H9 (cell line): Measurements from ENCODE around the gene SIK2. TPM values are rescaled to one million over a fixed set of nuclear protein-coding genes. Genes with fewer than 3 reads are reported as not detected.

ENCODE experiments used
- DNase-seq: peaks from one replicate; pipeline ENCODE4 v3.0.0-alpha.2; 2017
- H2AFZ ChIP-seq: one replicate; pipeline ENCODE4 v1.6.1; 2013; ENCODE audit warnings: mild to moderate bottlenecking, low read length, control low read depth, moderate library complexity
- H2AK5ac ChIP-seq: 2 replicates; pipeline ENCODE4 v1.6.1; 2013; ENCODE audit warnings: low read length, control low read depth, mixed read lengths; ENCODE audit not compliant: insufficient read length
- H2BK120ac ChIP-seq: one replicate; pipeline ENCODE4 v1.6.1; 2013; ENCODE audit warnings: low read depth, mild to moderate bottlenecking, low read length, control low read depth, inconsistent platforms; ENCODE audit not compliant: poor library complexity, severe bottlenecking
- H2BK12ac ChIP-seq: 2 replicates; pipeline ENCODE4 v1.6.1; 2013; ENCODE audit warnings: low read length, control low read depth, mixed read lengths, low read depth; ENCODE audit not compliant: insufficient read length
- H2BK15ac ChIP-seq: 2 replicates; pipeline ENCODE4 v1.6.1; 2013; ENCODE audit warnings: low read depth, low read length, control low read depth
- H2BK20ac ChIP-seq: one replicate; pipeline ENCODE4 v1.6.1; 2013; ENCODE audit warnings: low read depth, mild to moderate bottlenecking, low read length, control low read depth, inconsistent platforms; ENCODE audit not compliant: poor library complexity, severe bottlenecking
- H2BK5ac ChIP-seq: 2 replicates; pipeline ENCODE4 v1.6.1; 2013; ENCODE audit warnings: low read length, control low read depth, mixed read lengths; ENCODE audit not compliant: insufficient read length
- H3K14ac ChIP-seq: 2 replicates; pipeline ENCODE4 v1.6.1; 2013; ENCODE audit warnings: low read length, control low read depth; ENCODE audit not compliant: insufficient read depth
- H3K18ac ChIP-seq: 2 replicates; pipeline ENCODE4 v1.6.1; 2013; ENCODE audit warnings: low read depth, mild to moderate bottlenecking, mixed read lengths, low read length, control low read depth; ENCODE audit not compliant: insufficient read length
- H3K23ac ChIP-seq: 2 replicates; pipeline ENCODE4 v1.6.1; 2013; ENCODE audit warnings: low read length, control low read depth, mixed read lengths, low read depth; ENCODE audit not compliant: insufficient read length
- H3K23me2 ChIP-seq: 2 replicates; pipeline ENCODE4 v1.6.1; 2013; ENCODE audit warnings: low read depth, mild to moderate bottlenecking, mixed read lengths, low read length, control low read depth; ENCODE audit not compliant: insufficient read length, poor library complexity, severe bottlenecking
- H3K27ac ChIP-seq: 2 replicates; pipeline ENCODE4 v1.5.1; 2013; ENCODE audit warnings: low read length, control low read depth, mixed read lengths, low read depth; ENCODE audit not compliant: insufficient read length
- H3K27me3 ChIP-seq: 2 replicates; pipeline ENCODE4 v1.6.1; 2013; ENCODE audit warnings: low read length, control low read depth, inconsistent platforms; ENCODE audit not compliant: insufficient read depth
- H3K4ac ChIP-seq: 2 replicates; pipeline ENCODE4 v1.6.1; 2013; ENCODE audit warnings: low read depth, mild to moderate bottlenecking, control low read depth, inconsistent platforms, low read length, moderate library complexity
- H3K4me1 ChIP-seq: 2 replicates; pipeline ENCODE4 v1.6.1; 2013; ENCODE audit warnings: low read length, control low read depth, inconsistent platforms; ENCODE audit not compliant: insufficient read depth
- H3K4me2 ChIP-seq: 2 replicates; pipeline ENCODE4 v1.6.1; 2013; ENCODE audit warnings: low read length, control low read depth, mixed read lengths; ENCODE audit not compliant: insufficient read length, insufficient read depth
- H3K56ac ChIP-seq: 2 replicates; pipeline ENCODE4 v1.6.1; 2013; ENCODE audit warnings: low read depth, mild to moderate bottlenecking, mixed read lengths, low read length, control low read depth; ENCODE audit not compliant: insufficient read length
- H3K79me1 ChIP-seq: 2 replicates; pipeline ENCODE4 v1.6.1; 2013; ENCODE audit warnings: low read depth, mild to moderate bottlenecking, moderate library complexity, low read length, control low read depth, inconsistent platforms; ENCODE audit not compliant: insufficient read depth, poor library complexity, severe bottlenecking
- H3K79me2 ChIP-seq: 2 replicates; pipeline ENCODE4 v1.6.1; 2013; ENCODE audit warnings: low read length, control low read depth, inconsistent platforms; ENCODE audit not compliant: insufficient read depth
- H3K9ac ChIP-seq: 2 replicates; pipeline ENCODE4 v1.6.1; 2013; ENCODE audit warnings: low read length, control low read depth, mixed read lengths; ENCODE audit not compliant: insufficient read length; ENCODE audit errors: extremely low read depth
- H3K9me3 ChIP-seq: one replicate; pipeline ENCODE4 v1.6.1; 2013; ENCODE audit warnings: low read depth, low read length, inconsistent platforms; ENCODE audit not compliant: control insufficient read depth
- H3T11ph ChIP-seq: one replicate; pipeline ENCODE4 v1.6.1; 2013; ENCODE audit warnings: mild to moderate bottlenecking, low read length, control low read depth, inconsistent platforms
- H4K20me1 ChIP-seq: one replicate; pipeline ENCODE4 v1.6.1; 2013; ENCODE audit not compliant: control insufficient read depth, insufficient read length, insufficient read depth
- H4K5ac ChIP-seq: 2 replicates; pipeline ENCODE4 v1.6.1; 2013; ENCODE audit warnings: low read depth, mild to moderate bottlenecking, mixed read lengths, low read length, control low read depth; ENCODE audit not compliant: insufficient read length
- H4K8ac ChIP-seq: replicated peaks from 2 replicates; pipeline ENCODE4 v1.6.1; 2013; ENCODE audit warnings: low read length, control low read depth, mixed read lengths, low read depth; ENCODE audit not compliant: insufficient read length
- H4K91ac ChIP-seq: 2 replicates; pipeline ENCODE4 v1.6.1; 2013; ENCODE audit warnings: low read depth, mild to moderate bottlenecking, moderate library complexity, mixed read lengths, low read length, control low read depth; ENCODE audit not compliant: insufficient read length
- H3K27ac Mint-ChIP-seq, 3 experiments: 2 replicates in 2 of 3; 3 replicates in 1 of 3; pipeline ENCODE4 v1.8.0; 2020 to 2021; ENCODE audit warnings: mixed read lengths in 3 of 3, mild to moderate bottlenecking in 1 of 3, moderate library complexity in 1 of 3
- H3K27me3 Mint-ChIP-seq: 2 replicates; pipeline ENCODE4 v1.8.0; 2021; ENCODE audit warnings: low read depth, mild to moderate bottlenecking, moderate library complexity, mixed read lengths
- H3K36me3 Mint-ChIP-seq, 3 experiments: 2 replicates in 2 of 3; 3 replicates in 1 of 3; pipeline ENCODE4 v1.8.0; 2020 to 2021; ENCODE audit warnings: low read depth in 3 of 3, mixed read lengths in 3 of 3; ENCODE audit not compliant: insufficient read depth in 1 of 3
- H3K4me1 Mint-ChIP-seq, 2 experiments: 2 replicates each; pipeline ENCODE4 v1.8.0; 2020; ENCODE audit warnings: mixed read lengths in 2 of 2
- H3K4me3 Mint-ChIP-seq, 2 experiments: 2 replicates in 1 of 2; 3 replicates in 1 of 2; pipeline ENCODE4 v1.8.0; 2020 to 2021; ENCODE audit warnings: mild to moderate bottlenecking in 2 of 2, mixed read lengths in 2 of 2, moderate library complexity in 1 of 2
- H3K9me3 Mint-ChIP-seq, 2 experiments: 2 replicates in 1 of 2; 3 replicates in 1 of 2; pipeline ENCODE4 v1.8.0; 2020; ENCODE audit warnings: mild to moderate bottlenecking in 2 of 2, mixed read lengths in 2 of 2, moderate library complexity in 1 of 2
- WGBS: extraction: QIAGEN DNeasy Blood & Tissue Kit; methylation state at CpG from one replicate; pipeline ENCODE4 v1.1.7; 2013; ENCODE audit warnings: missing lambda C conversion rate, low lambda C conversion rate, mixed read lengths; ENCODE audit not compliant: insufficient read length; ENCODE audit errors: extremely low coverage; 5-methylcytosine and 5-hydroxymethylcytosine counted together
- total RNA-seq: library from RNA; stranded (reverse); gene quantifications from 2 replicates; pipeline ENCODE4 v1.2.1, GENCODE V29; 2021
- TF ChIP-seq, protein P1 (sequence below): fragments of 200-600 bp; sonication (generic); conservative IDR thresholded peaks from 3 replicates; pipeline ENCODE4 v1.8.0; 2021; ENCODE audit warnings: antibody characterized with exemption, mild to moderate bottlenecking

The SIK2 gene
- total RNA-seq, 1 experiment from 2014 or later: 7.5 TPM

DNA sequence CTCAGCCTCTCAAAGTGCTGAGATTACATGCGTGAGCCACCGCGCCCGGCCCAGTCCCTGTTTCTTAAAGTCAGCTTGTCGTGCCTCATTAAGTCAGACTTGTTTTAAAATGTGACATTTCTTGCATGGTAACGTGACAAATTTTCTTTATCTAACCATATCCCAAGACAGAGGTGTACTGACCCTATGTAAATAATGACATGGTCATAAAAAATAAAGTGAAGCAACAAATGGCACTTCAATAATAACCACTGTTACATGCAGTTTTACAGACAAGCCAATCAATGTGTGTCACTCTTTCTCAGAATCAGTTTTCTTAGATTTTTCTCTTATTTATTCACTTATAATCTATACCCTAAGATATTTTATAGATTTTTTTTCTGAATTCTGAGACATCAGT is 26.5 kb upstream of the SIK2 start:
- Mint-ChIP-seq H3K4me3 (no peak overlapping the region), H3K27me3 (no peaks in the 10 kb centered on the region), H3K36me3 (no peaks in the 10 kb centered on the region), H3K4me1 (peaks cover 4 to 9% of the 10 kb centered on the region in 2 experiments), H3K27ac (no peak overlapping the region), H3K9me3 (no peaks in the 10 kb centered on the region)
- Histone ChIP-seq H3K9me3 (no peaks in the 10 kb centered on the region), H2BK120ac (no peak overlapping the region), H3K18ac (no peak overlapping the region), H4K91ac (no peak overlapping the region), H4K5ac (no peak overlapping the region), H2BK15ac (no peak overlapping the region), H4K20me1 (no peaks in the 10 kb centered on the region), H3K27ac (no peak overlapping the region), H2BK20ac (no peak overlapping the region), H4K8ac (no peak overlapping the region), H3K4me1 (no peaks in the 10 kb centered on the region), H2AFZ (no peak overlapping the region), H3T11ph (no peak overlapping the region), H3K4ac (no peak overlapping the region), H3K23me2 (no peaks in the 10 kb centered on the region), H3K79me2 (no peaks in the 10 kb centered on the region), H3K9ac (no peak overlapping the region), H3K4me2 (no peak overlapping the region), H3K14ac (no peak overlapping the region), H3K23ac (no peak overlapping the region), H2BK12ac (no peak overlapping the region), H3K56ac (no peak overlapping the region), H2AK5ac (no peak overlapping the region), H3K27me3 (no peaks in the 10 kb centered on the region), H3K79me1 (no peaks in the 10 kb centered on the region), H2BK5ac (no peak overlapping the region)
- DNase-seq: no peak
- no CpG with 5 or more reads among the region's 6 CpGs for WGBS
- TF ChIP-seq, protein P1, sequence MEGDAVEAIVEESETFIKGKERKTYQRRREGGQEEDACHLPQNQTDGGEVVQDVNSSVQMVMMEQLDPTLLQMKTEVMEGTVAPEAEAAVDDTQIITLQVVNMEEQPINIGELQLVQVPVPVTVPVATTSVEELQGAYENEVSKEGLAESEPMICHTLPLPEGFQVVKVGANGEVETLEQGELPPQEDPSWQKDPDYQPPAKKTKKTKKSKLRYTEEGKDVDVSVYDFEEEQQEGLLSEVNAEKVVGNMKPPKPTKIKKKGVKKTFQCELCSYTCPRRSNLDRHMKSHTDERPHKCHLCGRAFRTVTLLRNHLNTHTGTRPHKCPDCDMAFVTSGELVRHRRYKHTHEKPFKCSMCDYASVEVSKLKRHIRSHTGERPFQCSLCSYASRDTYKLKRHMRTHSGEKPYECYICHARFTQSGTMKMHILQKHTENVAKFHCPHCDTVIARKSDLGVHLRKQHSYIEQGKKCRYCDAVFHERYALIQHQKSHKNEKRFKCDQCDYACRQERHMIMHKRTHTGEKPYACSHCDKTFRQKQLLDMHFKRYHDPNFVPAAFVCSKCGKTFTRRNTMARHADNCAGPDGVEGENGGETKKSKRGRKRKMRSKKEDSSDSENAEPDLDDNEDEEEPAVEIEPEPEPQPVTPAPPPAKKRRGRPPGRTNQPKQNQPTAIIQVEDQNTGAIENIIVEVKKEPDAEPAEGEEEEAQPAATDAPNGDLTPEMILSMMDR: no peak
